H1 (cell line): Measurements from ENCODE around the gene CENPA.

Source experiments
- CHD2 ChIP-seq: IDR thresholded peaks from 2 replicates; pipeline ENCODE4 v1.6.1; 2012; ENCODE audit warnings: low read length, improper control_type of control experiment
- CREB1 ChIP-seq: IDR thresholded peaks from 2 replicates; pipeline ENCODE4 v1.6.1; 2012; ENCODE audit warnings: inconsistent platforms
- EZH2 ChIP-seq: fragments of 200-600 bp; sonication (generic); IDR thresholded peaks from 2 replicates; pipeline ENCODE4 v1.7.1; 2012; ENCODE audit warnings: low read depth, mild to moderate bottlenecking, moderate library complexity, low read length, inconsistent platforms; ENCODE audit not compliant: severe bottlenecking
- FOSL1 ChIP-seq: IDR thresholded peaks from 2 replicates; pipeline ENCODE4 v1.6.1; 2011; ENCODE audit warnings: mild to moderate bottlenecking, low read depth, low read length, moderate library complexity; ENCODE audit not compliant: insufficient read depth
- JUND ChIP-seq: IDR thresholded peaks from 2 replicates; pipeline ENCODE4 v1.6.1; 2011; ENCODE audit warnings: mild to moderate bottlenecking, improper control_type of control experiment, low read length
- POLR2A ChIP-seq, 2 experiments: IDR thresholded peaks; 1 replicate in 1 of 2; 2 replicates in 1 of 2; pipeline ENCODE4 v1.6.1; 2011; ENCODE audit warnings: low read depth in 2 of 2, low read length in 2 of 2, mild to moderate bottlenecking in 2 of 2; ENCODE audit errors: control extremely low read depth in 1 of 2
- POLR2AphosphoS5 ChIP-seq: IDR thresholded peaks from 2 replicates; pipeline ENCODE4 v1.6.1; 2011; ENCODE audit warnings: low read depth, low read length
- TEAD4 ChIP-seq: IDR thresholded peaks from 2 replicates; pipeline ENCODE4 v1.6.1; 2012; ENCODE audit warnings: low read depth, low read length, inconsistent platforms, mixed read lengths
- YY1 ChIP-seq: IDR thresholded peaks from 2 replicates; pipeline ENCODE4 v1.6.1; 2011; ENCODE audit warnings: low read depth, mild to moderate bottlenecking, low read length
- TF ChIP-seq, protein P1 (sequence below): IDR thresholded peaks from 2 replicates; pipeline ENCODE4 v1.6.1; 2012; ENCODE audit warnings: inconsistent platforms

DNA sequence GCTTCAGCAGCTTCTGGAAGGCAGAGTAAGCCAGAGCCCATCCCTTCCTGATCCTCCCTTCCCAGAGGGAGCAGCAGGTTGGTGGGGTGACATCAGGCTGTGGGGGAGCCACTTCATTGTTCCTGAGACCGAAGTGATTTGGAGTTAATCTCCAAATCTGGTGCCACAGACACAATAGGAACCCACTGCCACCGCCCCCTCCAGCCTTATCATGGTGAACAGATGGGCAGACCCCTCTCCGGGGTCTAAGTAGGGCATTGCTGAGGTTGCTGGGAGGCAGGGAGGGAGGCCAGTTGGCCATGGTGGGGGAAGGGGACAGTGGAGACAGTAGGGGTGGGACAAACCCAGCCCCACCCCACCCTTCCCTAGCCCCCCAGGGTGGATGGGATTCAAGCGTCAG, 47.4 kb upstream of the CENPA start:
- no peak for TF ChIP-seq CHD2
- no peak for TF ChIP-seq JUND
- TF ChIP-seq YY1, result no peak
- no peak for TF ChIP-seq POLR2A (IDR thresholded peaks at IDR 0.05; ENCODE audit: control extremely low read depth in 1 of 2, low read depth in 2 of 2, low read length in 2 of 2)
- no peak for TF ChIP-seq CREB1
- TF ChIP-seq, protein P1, sequence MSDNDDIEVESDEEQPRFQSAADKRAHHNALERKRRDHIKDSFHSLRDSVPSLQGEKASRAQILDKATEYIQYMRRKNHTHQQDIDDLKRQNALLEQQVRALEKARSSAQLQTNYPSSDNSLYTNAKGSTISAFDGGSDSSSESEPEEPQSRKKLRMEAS, result no peak
- no peak for TF ChIP-seq POLR2AphosphoS5
- no peak for TF ChIP-seq TEAD4
- TF ChIP-seq EZH2, result no peak
- no peak for TF ChIP-seq FOSL1
